Measurements from ENCODE around the gene OCIAD2. TPM values are rescaled to one million over a fixed set of nuclear protein-coding genes. Genes with fewer than 3 reads are reported as not detected.
"Not testable (repeated sequence)": the region's sequence is repeated elsewhere in the genome, so short reads cannot be mapped to it uniquely, and the experiment has no call there.

OCIAD2 gene
- total RNA-seq, 1 experiment from 2014 or later, result 166 TPM

- Histone ChIP-seq H3K27ac (ENCODE audit: low read depth, low read length, poor library complexity, severe bottlenecking) (no peak overlapping the region), H3K9me3 (ENCODE audit: low read depth, low read length, poor library complexity, severe bottlenecking) (no peaks in the 10 kb centered on the region), H3K4me3 (ENCODE audit: low read depth, low read length, poor library complexity, severe bottlenecking) (no peak overlapping the region), H3K36me3 (ENCODE audit: insufficient read depth, low read length, poor library complexity, severe bottlenecking) (peaks cover 24% of the 10 kb centered on the region), H3K27me3 (replicated peaks; ENCODE audit: insufficient read depth, low read depth, low read length, poor library complexity) (no peaks in the 10 kb centered on the region), H3K4me1 (ENCODE audit: insufficient read depth, low read length, poor library complexity, severe bottlenecking) (no peaks in the 10 kb centered on the region)
- no peak for DNase-seq (ENCODE audit: low spot score)
- ChIA-PET POLR2A (ENCODE audit: low non-redundant PET) (no interaction called here), CTCF (no interaction called here)
- TF ChIP-seq EZH2 (IDR thresholded peaks at IDR 0.05; ENCODE audit: borderline replicate concordance, low read depth, low read length, poor library complexity, severe bottlenecking), result no peak
- TF ChIP-seq, protein P1, sequence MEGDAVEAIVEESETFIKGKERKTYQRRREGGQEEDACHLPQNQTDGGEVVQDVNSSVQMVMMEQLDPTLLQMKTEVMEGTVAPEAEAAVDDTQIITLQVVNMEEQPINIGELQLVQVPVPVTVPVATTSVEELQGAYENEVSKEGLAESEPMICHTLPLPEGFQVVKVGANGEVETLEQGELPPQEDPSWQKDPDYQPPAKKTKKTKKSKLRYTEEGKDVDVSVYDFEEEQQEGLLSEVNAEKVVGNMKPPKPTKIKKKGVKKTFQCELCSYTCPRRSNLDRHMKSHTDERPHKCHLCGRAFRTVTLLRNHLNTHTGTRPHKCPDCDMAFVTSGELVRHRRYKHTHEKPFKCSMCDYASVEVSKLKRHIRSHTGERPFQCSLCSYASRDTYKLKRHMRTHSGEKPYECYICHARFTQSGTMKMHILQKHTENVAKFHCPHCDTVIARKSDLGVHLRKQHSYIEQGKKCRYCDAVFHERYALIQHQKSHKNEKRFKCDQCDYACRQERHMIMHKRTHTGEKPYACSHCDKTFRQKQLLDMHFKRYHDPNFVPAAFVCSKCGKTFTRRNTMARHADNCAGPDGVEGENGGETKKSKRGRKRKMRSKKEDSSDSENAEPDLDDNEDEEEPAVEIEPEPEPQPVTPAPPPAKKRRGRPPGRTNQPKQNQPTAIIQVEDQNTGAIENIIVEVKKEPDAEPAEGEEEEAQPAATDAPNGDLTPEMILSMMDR (conservative IDR thresholded peaks at IDR 0.05; ENCODE audit: low read depth, low read length), result no peak
- BruUV-seq (replicated peaks), result TSS peak; percentile 7
- intact Hi-C loops (cut with micrococcal nuclease; ENCODE audit: unreplicated experiment), result no loop called here
Measured at GRCh38 chr4:48853604-48854394, 52.8 kb downstream of the OCIAD2 start.

DNA sequence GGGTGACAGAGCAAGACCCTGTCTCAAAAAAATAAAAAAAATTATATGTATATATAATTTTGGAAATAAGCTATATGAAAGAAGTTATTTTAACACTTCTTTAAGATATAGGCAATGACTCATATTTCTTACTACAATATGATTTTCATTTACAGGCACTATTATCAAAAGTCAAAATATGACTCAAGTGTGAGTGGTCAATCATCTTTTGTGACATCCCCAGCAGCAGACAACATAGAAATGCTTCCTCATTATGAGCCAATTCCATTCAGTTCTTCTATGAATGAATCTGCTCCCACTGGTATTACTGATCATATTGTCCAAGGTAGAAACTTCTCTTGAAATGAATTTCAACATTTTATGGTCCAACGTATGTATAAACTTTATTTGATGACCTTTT, 54.9 kb downstream of the OCIAD2 start:
- no TSS peak for BruUV-seq (replicated peaks)
- POLR2A ChIA-PET (ENCODE audit: low non-redundant PET), result no interaction called here
- intact Hi-C loops (cut with micrococcal nuclease; ENCODE audit: unreplicated experiment), result no loop called here

DNA sequence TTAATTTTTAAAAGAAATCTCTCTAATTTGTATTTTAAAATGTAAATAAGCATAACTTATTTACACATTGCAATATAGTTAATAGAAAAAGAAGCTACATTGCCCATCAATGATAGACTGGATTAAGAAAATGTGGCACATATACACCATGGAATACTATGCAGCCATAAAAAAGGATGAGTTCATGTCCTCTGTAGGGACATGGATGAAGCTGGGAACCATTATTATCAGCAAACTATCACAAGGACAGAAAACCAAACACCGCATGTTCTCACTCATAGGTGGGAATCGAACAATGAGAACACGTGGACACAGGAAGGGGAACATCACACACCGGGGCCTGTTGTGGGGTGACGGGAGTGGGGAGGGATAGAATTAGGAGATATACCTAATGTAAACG, 57.8 kb downstream of the OCIAD2 start:
- POLR2A ChIA-PET (ENCODE audit: low non-redundant PET), result not testable (repeated sequence)

More for the DNA sequence above, 54.9 kb downstream of the OCIAD2 start:
- Histone ChIP-seq H3K4me3 (ENCODE audit: low read depth, low read length, poor library complexity, severe bottlenecking) (no peak overlapping the region), H3K27me3 (replicated peaks; ENCODE audit: insufficient read depth, low read depth, low read length, poor library complexity) (no peaks in the 10 kb centered on the region), H3K9me3 (ENCODE audit: low read depth, low read length, poor library complexity, severe bottlenecking) (no peaks in the 10 kb centered on the region), H3K4me1 (ENCODE audit: insufficient read depth, low read length, poor library complexity, severe bottlenecking) (no peaks in the 10 kb centered on the region), H3K27ac (ENCODE audit: low read depth, low read length, poor library complexity, severe bottlenecking) (no peak overlapping the region), H3K36me3 (ENCODE audit: insufficient read depth, low read length, poor library complexity, severe bottlenecking) (peaks cover 28% of the 10 kb centered on the region)
- TF ChIP-seq EZH2 (IDR thresholded peaks at IDR 0.05; ENCODE audit: borderline replicate concordance, low read depth, low read length, poor library complexity, severe bottlenecking), result no peak
- TF ChIP-seq, protein P1 (conservative IDR thresholded peaks at IDR 0.05; ENCODE audit: low read depth, low read length), result no peak
- CTCF ChIA-PET, result no interaction called here
- DNase-seq (ENCODE audit: low spot score), result no peak

GRCh38 chr4:48844843-48845242, 61.7 kb downstream of the OCIAD2 start:
- intact Hi-C loops (cut with micrococcal nuclease; ENCODE audit: unreplicated experiment), result loop anchor here (5.0 kb wide), 1 partner anchor 253 kb away; no protein-coding TSS in a partner anchor
- no peak overlapping the region for H3K27ac ChIP-seq (ENCODE audit: low read depth, low read length, poor library complexity, severe bottlenecking)
- ChIA-PET POLR2A (ENCODE audit: low non-redundant PET) (no interaction called here), CTCF (no interaction called here)
- TF ChIP-seq, protein P1 (conservative IDR thresholded peaks at IDR 0.05; ENCODE audit: low read depth, low read length), result no peak
- no peak for TF ChIP-seq EZH2 (IDR thresholded peaks at IDR 0.05; ENCODE audit: borderline replicate concordance, low read depth, low read length, poor library complexity, severe bottlenecking)
- peaks cover 49% of the 10 kb centered on the region for H3K36me3 ChIP-seq (ENCODE audit: insufficient read depth, low read length, poor library complexity, severe bottlenecking)
- H3K27me3 ChIP-seq (replicated peaks; ENCODE audit: insufficient read depth, low read depth, low read length, poor library complexity), result no peaks in the 10 kb centered on the region
- H3K4me3 ChIP-seq (ENCODE audit: low read depth, low read length, poor library complexity, severe bottlenecking), result no peak overlapping the region
- BruUV-seq (replicated peaks), result no TSS peak
- H3K4me1 ChIP-seq (ENCODE audit: insufficient read depth, low read length, poor library complexity, severe bottlenecking), result no peaks in the 10 kb centered on the region
- DNase-seq (ENCODE audit: low spot score), result no peak
- H3K9me3 ChIP-seq (ENCODE audit: low read depth, low read length, poor library complexity, severe bottlenecking), result no peaks in the 10 kb centered on the region

More for the DNA sequence above, 57.8 kb downstream of the OCIAD2 start:
- H3K27me3 ChIP-seq (replicated peaks; ENCODE audit: insufficient read depth, low read depth, low read length, poor library complexity); H3K4me1 ChIP-seq (ENCODE audit: insufficient read depth, low read length, poor library complexity, severe bottlenecking); CTCF ChIA-PET; H3K9me3 ChIP-seq (ENCODE audit: low read depth, low read length, poor library complexity, severe bottlenecking); H3K4me3 ChIP-seq (ENCODE audit: low read depth, low read length, poor library complexity, severe bottlenecking); intact Hi-C loops (cut with micrococcal nuclease; ENCODE audit: unreplicated experiment); DNase-seq (ENCODE audit: low spot score); H3K27ac ChIP-seq (ENCODE audit: low read depth, low read length, poor library complexity, severe bottlenecking): not testable (repeated sequence)
- BruUV-seq (replicated peaks), result TSS peak; percentile 7
- H3K36me3 ChIP-seq (ENCODE audit: insufficient read depth, low read length, poor library complexity, severe bottlenecking), result peaks cover 42% of the 10 kb centered on the region
